HG03460 (cell line): ENCODE results near the gene CYP39A1.
"Not testable (repeated sequence)": the region's sequence is repeated elsewhere in the genome, so short reads cannot be mapped to it uniquely, and the experiment has no call there.

ENCODE experiments used
- ATAC-seq: cut with Tn5 transposase; IDR thresholded peaks from one replicate; pipeline ENCODE4 v1.9.1; 2021; ENCODE audit not compliant: unreplicated experiment

The CYP39A1 gene

DNA sequence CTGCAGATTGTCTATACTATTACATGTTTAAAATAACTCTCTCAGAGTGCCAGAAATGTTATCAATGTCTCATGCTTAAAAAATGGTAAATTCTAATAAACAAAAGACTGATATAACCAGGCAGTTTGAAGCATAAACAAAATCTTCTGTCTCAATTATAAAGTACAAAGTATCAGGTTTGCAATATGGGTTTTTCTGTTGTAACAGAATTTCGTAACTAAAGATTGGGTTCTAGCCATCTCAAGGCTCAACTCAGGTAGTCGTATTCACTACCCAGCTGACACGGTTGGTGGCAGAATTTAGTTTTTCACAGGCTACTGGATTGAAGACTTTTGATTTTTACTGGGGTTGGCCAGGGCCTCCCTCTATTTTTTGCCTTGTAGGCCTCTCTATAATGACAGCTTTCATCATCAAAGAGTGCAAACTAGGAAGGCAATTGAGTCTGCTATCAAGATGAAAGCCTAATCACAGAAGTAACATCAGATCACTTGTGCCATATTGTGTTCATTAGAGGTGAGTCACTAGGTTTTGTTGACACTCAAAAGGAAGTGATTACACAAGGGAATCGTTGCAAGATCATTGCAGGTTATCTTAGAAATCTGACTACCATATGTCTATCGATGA is 3.6 kb downstream of the CYP39A1 start:
- no peak for ATAC-seq

DNA sequence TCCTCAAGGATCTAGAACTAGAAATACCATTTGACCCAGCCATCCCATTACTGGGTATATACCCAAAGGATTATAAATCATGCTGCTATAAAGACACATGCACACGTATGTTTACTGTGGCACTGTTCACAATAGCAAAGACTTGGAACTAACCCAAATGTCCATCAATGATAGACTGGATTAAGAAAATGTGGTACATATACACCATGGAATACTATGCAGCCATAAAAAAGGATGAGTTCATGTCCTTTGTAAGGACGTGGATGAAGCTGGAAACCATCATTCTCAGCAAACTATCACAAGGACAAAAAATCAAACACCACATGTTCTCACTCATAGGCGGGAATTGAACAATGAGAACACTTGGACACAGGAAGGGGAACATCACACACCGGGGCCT is 4.5 kb downstream of the CYP39A1 start:
- not testable (repeated sequence) for ATAC-seq

DNA sequence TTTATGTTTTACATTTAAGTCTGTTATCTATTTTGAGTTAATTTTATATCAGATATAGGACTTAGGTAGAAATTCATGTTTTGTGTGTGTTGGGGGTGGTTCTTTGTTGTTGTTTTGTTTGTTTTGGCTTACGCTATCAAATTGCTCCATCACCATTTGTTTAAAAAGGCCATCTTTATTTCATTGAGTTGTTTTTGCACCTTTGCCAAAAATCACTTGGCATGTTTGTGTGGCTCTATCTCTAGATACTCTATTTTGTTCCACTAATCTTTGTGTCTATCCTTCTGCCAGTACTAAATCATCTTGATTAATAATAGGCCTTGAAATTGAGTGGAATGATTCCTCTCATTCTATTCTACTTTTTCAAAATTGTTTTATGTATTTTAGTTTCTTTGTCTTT is 7.4 kb downstream of the CYP39A1 start:
- ATAC-seq = no peak

DNA sequence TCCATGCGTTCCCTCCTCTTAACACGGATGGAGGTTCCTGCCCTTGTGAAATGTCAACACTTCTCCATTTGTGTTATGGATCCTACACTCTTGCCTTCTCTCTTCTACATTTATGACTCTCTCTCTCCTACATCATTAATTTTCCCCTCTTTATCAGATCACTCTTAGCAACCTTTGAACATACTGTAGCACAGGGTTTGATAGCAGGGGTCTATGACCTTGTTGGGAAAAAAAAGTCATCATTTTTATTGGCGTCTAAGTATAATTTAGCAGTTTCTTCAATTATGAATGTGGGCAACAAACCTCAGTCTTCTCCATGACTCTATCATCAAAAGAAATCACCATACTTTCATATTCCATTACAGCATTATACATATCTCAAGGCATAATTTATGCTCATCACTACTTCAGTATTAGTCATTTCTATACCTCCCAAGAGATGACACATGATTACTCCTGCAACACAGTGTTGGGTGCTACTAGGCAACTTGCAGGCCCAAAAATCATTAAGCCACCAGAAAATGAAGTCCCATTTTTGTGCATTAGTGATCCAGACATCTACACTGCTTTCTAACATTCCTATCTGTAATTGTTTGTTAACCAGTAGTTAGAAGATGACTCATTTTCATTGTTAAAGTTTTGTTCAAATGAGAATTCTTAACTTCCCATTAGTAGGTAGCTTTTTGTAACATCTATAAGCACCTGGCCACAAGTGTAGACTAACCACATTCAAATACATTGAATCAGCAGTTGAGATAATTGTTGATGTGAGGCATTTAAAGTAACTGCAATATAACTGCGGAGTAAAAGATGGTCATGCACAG is 9.5 kb downstream of the CYP39A1 start:
- ATAC-seq = no peak

DNA sequence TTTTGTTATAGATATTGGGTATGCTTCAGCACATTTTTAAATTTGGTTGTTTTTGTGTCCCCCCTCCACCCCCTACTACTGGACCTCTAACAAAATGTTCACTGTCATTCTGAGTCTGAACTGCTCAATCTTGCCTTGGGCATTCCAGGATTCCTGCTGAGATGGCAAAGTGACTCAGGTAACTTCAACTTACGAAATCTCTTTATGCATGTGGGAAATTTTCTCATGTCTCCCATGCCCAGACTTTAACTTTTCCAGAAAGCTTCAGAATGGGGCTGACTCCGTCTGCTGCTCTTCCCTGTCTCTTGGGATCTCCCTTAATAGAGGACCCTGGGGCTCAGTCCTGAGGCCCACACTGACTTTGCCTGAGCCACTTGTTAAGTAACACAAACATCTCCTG is 14.0 kb downstream of the CYP39A1 start:
- ATAC-seq = no peak

DNA sequence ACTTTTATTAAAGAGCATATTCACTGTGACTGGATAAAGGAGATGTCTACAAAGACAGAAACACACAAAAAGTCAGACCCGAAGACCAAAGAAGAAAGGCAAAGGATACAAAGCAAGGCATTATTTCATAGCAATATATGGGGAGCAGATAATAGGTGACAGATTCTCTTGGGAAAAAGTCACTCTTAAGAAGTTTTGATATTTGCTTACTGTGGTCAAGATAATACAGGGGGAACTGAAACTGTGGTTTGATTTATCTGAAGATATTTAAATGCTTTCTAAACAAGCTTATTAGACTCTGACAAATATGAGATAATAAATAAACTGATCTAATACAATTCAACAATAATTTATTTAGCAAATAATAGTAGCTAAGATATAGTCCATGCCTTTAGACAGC is 14.7 kb downstream of the CYP39A1 start:
- no peak for ATAC-seq

DNA sequence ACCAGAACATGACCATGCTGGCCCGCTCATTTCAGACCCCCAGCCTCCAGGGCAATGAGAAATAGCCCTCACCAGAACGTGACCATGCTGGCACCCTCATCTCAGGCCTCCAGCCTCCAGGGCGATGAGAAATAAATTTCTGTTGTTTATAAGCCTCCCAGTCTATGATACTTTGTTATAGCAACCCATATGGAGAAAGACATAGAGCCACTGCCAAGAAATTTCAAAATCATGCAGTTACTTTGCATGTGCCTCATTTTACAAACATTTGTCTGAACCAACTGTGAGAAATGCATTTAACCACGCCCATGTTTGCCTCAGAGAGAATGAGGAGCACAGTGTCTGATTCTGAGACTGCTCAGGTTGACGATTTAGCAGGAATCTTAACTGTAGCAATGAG is 15.5 kb downstream of the CYP39A1 start:
- no peak for ATAC-seq

DNA sequence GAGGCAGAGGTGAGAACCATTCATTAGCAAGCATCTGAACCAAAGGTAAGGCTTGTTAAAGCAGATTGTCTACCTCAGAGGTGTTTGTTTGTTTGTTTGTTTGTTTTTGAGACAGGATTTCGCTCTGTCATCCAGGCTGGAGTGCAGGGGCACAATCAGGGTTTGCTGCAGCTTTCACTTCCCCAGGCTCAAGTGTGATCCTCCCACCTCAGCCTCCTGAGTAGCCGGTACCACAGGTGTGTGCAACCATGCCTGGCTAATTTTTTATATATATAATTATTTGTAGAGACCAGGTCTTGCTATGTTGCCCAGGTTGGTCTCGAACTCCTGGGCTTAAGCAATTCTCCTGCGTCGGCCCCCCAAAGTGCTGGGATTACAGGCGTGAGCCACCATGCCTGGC is 17.2 kb downstream of the CYP39A1 start:
- ATAC-seq = no peak

DNA sequence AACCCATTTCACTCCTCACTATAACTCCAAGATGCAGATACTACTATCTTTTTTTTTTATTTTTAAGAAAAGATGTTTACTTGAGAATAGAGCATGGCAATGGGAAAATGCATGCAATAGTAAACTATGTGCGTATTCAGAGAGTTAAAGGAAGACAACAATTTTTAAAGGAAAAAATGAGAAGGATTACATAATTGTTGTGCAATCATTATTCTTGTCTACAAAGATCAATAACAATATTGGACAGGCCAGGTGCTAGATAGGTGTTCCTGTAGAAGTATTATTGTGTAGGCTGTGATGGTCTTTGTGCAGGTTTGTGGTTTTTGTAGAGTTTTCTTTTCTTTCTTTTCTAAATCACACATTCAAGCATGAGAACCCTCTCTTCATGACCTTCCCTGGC is 20.6 kb downstream of the CYP39A1 start:
- ATAC-seq = no peak

DNA sequence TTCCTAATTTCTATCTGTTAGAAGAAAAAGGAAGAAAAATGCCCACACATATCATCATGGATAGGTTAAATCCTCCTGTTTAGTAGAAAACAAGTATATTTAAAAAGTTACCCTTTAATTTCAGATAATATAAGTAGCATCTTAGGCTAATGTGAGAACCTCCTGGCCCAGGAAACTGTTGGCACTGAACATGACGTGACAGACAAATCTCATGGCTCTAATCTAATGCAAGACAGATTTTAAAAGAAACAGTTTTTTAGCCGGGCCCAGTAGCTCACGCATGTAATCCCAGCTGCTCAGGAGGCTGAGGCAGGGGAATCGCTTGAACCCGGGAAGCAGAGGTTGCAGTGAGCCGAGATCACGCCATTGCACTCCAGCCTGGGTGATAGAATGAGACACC is 22.9 kb downstream of the CYP39A1 start:
- no peak for ATAC-seq

DNA sequence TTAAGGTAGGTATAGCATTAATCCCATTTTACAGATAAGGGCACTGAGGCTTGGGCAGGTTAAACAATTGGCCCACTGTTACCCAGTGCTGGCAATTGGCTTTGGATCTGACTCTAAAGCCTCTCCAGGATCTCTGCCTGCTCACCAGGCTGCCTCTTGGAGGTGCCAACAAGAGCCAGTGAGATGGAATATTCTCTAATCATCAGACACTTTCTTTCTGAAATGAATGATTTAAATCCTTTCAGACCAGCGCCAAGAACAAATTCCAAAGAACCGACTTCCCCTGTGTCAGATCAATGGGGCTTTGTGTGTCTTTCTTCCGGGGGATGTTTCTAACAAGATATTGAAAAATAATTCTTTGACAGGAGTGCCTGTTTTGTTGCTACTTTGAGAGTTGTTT is 23.6 kb downstream of the CYP39A1 start:
- no peak for ATAC-seq

DNA sequence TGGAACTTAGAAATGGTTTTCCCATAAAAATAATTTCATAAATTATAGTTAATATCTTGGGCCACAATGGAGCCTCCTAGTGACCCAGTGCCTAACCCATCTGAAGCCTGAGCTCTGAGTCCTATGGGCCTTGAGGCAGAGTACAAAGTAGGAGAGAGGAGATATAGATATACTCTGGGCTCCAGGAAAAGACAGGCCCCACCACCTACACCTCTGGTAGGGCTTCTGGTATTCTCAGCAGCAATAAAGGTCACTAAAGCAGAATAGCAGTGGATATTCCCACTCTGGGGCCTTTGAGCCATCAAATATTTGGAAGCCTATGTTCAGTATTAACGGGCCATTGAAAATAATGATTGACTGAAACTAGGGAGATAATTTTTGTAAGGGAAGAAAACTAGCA is 24.1 kb downstream of the CYP39A1 start:
- ATAC-seq = no peak

DNA sequence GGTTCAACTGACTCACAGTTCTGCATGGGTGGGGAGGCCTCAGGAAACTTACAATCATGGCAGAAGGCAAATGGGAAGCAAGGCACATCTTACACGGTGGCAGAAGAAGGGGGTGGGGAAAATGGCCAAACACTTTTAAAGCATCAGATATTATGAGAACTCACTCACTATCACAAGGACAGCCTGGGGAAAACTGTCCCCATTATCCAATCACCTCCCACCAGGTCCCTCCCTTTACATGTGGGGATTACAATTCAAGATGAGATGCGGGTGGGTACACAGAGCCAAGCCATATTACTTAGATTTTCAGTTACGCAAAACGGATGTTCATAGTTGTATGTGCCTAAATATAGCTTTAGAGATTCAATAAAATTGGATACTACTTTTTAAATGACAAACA is 25.6 kb downstream of the CYP39A1 start:
- no peak for ATAC-seq

DNA sequence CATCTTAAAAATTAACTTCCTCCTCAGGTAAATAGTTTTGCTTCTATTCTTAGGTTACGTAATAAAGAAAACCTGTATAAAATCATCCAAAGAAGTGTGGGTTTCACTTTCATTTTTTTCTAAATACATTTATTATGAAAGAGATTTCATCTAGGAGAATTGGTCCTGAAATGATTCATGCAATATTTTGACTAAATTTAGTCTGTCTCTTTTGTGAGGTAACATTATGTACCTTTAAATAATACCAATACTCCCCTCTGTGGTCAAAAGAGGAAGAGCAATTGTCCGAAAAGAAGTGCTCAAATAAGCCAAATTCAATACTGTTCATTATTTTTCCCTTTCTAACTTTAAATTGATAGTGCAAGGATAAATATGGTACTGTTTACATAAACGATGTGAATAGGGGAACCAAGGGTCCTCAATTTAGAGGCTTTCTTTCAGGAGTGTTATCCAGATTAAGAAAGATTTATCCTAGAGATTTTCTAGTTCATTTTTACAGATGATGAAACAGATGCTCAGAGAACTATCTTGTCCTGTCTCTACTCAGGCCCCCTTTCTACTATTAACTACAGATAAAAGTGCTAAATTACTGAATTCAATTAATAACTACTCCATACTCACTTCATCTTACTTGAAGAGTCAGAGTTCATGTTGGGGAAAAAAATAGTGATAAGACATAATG is 26.2 kb downstream of the CYP39A1 start:
- ATAC-seq = peak; percentile 54

DNA sequence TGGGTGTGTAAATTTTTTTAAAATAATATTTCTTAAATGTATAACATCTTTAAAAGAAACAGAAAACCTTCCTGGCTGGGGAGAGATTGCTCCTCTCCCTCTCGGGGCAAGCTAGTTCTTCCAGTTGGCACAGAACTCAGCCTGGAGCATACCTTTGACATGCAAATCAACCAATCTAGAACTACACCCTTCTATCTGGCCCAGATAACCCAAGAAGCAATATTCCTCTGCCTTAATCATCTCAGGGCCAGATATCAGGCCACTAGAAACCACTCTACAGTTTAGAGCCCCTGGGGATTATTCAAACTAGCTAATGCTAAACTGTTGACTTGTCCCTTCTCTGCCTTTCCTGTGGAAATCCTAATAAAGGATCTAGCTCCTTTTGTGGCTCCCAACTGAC is 33.9 kb downstream of the CYP39A1 start:
- no peak for ATAC-seq

DNA sequence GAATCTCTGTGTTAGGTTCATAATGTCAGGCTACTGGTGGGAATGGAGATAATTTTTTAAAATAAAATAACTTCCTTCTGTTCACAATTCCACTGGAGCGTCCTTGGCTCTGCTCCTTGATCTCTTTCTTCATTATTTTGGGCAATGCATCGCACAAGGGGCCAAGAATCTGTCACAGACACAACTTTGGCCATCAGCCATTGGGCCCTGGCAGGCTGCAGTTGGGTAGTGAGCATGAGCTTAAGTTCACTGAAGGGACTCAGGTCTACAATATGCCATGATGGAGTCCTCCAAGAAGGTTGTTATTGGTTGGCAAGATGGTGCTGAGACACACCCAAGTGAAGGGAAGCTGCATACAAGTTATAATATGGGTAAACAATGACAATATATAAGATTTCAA is 40.0 kb downstream of the CYP39A1 start:
- ATAC-seq = no peak

DNA sequence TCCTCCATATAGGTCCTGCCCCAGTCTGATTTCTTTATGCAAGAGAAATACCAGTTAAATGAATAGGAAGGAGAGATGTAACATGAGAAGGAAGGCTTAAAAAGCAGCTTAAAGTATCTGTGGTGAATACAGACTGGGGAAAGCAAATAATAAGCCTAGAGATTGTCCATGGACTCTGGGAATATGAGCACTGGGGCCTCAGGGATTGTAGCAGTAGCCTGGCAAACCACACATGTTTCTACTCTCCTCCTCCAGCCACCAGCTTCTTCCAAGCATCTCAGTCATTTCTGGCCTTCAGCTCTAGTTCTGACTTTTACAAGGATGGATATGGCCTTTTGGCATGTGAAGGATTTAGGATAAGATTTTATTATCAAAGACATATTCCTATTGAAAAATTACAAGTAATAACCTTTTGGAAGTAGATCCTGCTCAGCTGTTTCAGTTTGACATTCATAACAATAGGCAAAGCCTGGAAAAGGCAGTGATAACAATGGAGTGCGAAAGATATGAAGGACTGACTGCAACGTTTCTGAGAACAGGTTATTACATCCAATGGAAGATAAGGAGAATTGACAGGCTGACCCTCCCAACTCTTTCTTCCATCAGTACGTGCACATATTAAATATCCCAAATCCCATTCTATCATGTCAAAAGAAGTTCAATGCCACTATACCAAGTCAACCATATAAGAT is 41.6 kb downstream of the CYP39A1 start:
- ATAC-seq = no peak

DNA sequence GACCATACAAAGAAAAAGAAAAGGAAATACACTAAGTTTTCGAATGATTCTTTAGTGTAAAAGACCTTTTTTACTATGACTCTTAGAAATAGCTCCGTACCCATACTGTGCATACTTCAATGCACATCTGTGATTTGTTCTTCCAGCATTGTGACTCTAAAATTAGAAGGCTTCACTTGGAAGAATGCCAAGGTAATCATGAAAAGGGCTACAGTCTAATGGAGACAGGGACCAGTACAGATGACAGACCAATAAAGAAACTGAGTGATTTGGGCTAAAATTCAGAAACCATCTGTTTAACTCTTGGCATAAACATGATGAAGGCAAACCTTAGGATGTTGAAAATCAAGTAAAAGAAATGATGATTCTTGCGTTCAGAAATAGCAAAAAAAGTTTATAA is 46.3 kb downstream of the CYP39A1 start:
- no peak for ATAC-seq

DNA sequence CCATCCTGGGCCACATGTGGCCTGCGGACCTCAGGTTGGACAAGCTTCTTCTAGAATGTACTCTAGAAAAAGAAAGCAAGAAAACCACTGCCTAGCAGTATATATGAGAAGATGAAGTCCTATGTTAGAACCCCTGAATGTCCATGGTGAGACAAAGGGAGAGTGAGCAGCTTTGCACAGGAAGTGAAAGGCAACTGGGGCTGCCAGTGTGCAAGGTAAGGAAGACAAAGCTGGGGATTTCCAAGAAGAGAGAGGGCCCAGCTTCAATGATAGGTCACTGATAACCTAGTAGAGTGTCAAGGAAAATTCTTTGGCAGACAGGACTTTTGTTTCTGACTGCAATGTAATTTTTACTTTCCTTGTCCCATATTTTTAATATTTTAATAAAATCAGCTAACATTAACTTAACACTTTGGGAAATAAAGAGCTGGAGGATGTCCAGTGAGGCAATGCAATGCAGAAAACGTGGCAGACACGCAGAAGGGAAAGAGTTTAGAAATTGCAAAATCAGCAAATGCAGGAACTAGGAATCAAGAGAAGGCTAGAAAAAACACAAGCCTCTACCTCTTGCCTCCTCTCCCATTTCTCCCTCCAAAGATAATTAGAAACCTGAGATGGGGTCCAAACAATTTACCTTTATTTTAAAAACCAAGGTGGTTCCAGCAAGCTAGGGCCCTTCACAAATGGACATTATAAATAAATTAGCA is 47.4 kb downstream of the CYP39A1 start:
- ATAC-seq = no peak

DNA sequence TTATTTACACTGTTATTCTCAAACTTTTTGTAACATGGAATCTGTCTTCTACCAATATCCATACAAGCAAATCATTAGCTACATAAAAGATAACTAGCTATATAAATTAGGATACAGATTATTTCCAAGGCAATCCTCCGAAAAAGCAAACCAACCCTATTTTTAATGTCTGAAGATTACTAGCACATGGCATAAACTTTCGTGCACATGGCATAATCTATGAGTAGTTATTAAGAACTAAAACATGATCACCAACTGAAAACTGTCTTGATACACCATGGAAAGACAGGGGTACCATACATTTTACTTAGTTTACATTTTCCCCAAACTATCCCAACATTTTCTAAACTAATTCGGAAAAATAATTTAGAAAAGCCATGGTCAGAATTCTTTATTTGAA is 54.4 kb downstream of the CYP39A1 start:
- no peak for ATAC-seq

DNA sequence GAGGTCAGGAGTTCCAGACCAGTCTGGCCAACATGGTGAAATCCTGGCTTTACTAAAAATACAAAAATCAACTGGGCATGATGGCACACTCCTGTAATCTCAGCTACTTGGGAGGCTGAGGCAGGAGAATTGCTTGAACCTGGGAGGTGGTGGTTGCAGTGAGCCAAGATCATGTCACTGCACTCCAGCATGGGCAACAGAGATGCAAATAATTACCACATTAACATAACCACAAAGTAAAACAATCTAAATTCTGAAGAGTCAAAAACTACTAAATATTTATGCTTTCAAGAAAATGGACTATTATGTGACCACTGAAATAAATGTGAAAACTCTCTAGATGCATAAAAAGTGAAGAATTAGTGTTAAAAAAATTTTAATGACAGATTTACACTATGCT is 59.9 kb downstream of the CYP39A1 start:
- no peak for ATAC-seq
